GM23338 (cell line): ENCODE results near the gene MPPED1. TPM values are rescaled to one million over a fixed set of nuclear protein-coding genes. Genes with fewer than 3 reads are reported as not detected.

Experiments
- ATAC-seq: fragments of 200-7000 bp; cut with Tn5 transposase; 3 replicates; pipeline ENCODE4 v1.9.1; 2020
- DNase-seq: peaks from one replicate; pipeline ENCODE4 v3.0.0-alpha.2; 2015; ENCODE audit warnings: low spot score
- H2AFZ ChIP-seq: fragments of 200-600 bp; sonication (generic); 2 replicates; pipeline ENCODE4 v1.8.0; 2016; ENCODE audit warnings: antibody characterized with exemption, mild to moderate bottlenecking, moderate library complexity
- H3F3A ChIP-seq: fragments of 200-600 bp; sonication (generic); replicated peaks from 2 replicates; pipeline ENCODE4 v1.8.0; 2017; ENCODE audit warnings: antibody characterized with exemption, mixed run types, low read depth
- H3K27ac ChIP-seq: fragments of 200-600 bp; sonication (generic); 2 replicates; pipeline ENCODE4 v1.6.1; 2016; ENCODE audit warnings: low read depth
- H3K27me3 ChIP-seq: fragments of 200-600 bp; sonication (generic); 2 replicates; pipeline ENCODE4 v1.8.0; 2016; ENCODE audit warnings: mild to moderate bottlenecking, mixed run types, moderate library complexity; ENCODE audit not compliant: insufficient read depth
- H3K36me3 ChIP-seq: fragments of 200-600 bp; sonication (generic); 2 replicates; pipeline ENCODE4 v1.8.0; 2016; ENCODE audit warnings: mild to moderate bottlenecking; ENCODE audit not compliant: insufficient read depth
- H3K4me1 ChIP-seq: fragments of 200-600 bp; sonication (generic); 2 replicates; pipeline ENCODE4 v1.8.0; 2016; ENCODE audit warnings: mild to moderate bottlenecking, moderate library complexity; ENCODE audit not compliant: insufficient read depth
- H3K4me2 ChIP-seq: fragments of 200-600 bp; sonication (generic); 2 replicates; pipeline ENCODE4 v1.7.1; 2017; ENCODE audit warnings: mixed run types
- H3K4me3 ChIP-seq: fragments of 200-600 bp; sonication (generic); 2 replicates; pipeline ENCODE4 v1.6.1; 2016; ENCODE audit warnings: mixed run types
- H3K79me2 ChIP-seq: fragments of 200-600 bp; sonication (generic); replicated peaks from 2 replicates; pipeline ENCODE4 v1.8.0; 2017; ENCODE audit warnings: mild to moderate bottlenecking; ENCODE audit not compliant: insufficient read depth
- H3K9me2 ChIP-seq: fragments of 200-600 bp; sonication (generic); 2 replicates; pipeline ENCODE4 v1.8.0; 2017; ENCODE audit not compliant: insufficient read depth
- H4K20me1 ChIP-seq: fragments of 200-600 bp; sonication (generic); replicated peaks from 2 replicates; pipeline ENCODE4 v1.8.0; 2017; ENCODE audit warnings: mild to moderate bottlenecking; ENCODE audit not compliant: insufficient read depth
- H3K27ac Mint-ChIP-seq: 2 replicates; pipeline ENCODE4 v1.8.0; 2020; ENCODE audit warnings: inconsistent platforms, mild to moderate bottlenecking, moderate library complexity, mixed read lengths
- H3K27me3 Mint-ChIP-seq: 3 replicates; pipeline ENCODE4 v1.8.0; 2022; ENCODE audit warnings: low read depth, mild to moderate bottlenecking, moderate library complexity, mixed read lengths, inconsistent platforms; ENCODE audit not compliant: insufficient read depth, poor library complexity
- H3K36me3 Mint-ChIP-seq: 3 replicates; pipeline ENCODE4 v1.8.0; 2021; ENCODE audit warnings: low read depth, mild to moderate bottlenecking, inconsistent platforms, moderate library complexity, mixed read lengths
- H3K4me1 Mint-ChIP-seq: 3 replicates; pipeline ENCODE4 v1.8.0; 2020; ENCODE audit warnings: mild to moderate bottlenecking, inconsistent platforms, mixed read lengths
- H3K4me3 Mint-ChIP-seq: 3 replicates; pipeline ENCODE4 v1.8.0; 2021; ENCODE audit warnings: moderate library complexity, mild to moderate bottlenecking, inconsistent platforms, mixed read lengths
- H3K9me3 Mint-ChIP-seq: 3 replicates; pipeline ENCODE4 v1.8.0; 2020; ENCODE audit warnings: moderate library complexity, mild to moderate bottlenecking, inconsistent platforms, mixed read lengths
- CTCF ChIP-seq, 2 experiments: fragments of 200-600 bp in 1 of 2; sonication (generic) in 1 of 2; conservative IDR thresholded peaks; 2 replicates each; pipeline versions ENCODE4 v1.5.1 to v1.6.1; 2016 to 2017; ENCODE audit warnings: antibody characterized with exemption in 2 of 2, low read depth in 2 of 2, mild to moderate bottlenecking in 2 of 2, moderate library complexity in 1 of 2
- ETS1 ChIP-seq: IDR thresholded peaks from 2 replicates; pipeline ENCODE4 v1.6.1; 2016; ENCODE audit warnings: antibody characterized with exemption
- EZH2 ChIP-seq: fragments of 200-600 bp; sonication (generic); IDR thresholded peaks from one replicate; pipeline ENCODE4 v1.8.0; 2017; ENCODE audit warnings: antibody characterized with exemption, mild to moderate bottlenecking, low read depth; ENCODE audit not compliant: unreplicated experiment
- EZH2phosphoT487 ChIP-seq: fragments of 200-600 bp; sonication (generic); IDR thresholded peaks from one replicate; pipeline ENCODE4 v1.8.1; 2018; ENCODE audit warnings: antibody characterized with exemption; ENCODE audit not compliant: unreplicated experiment
- JUNB ChIP-seq: IDR thresholded peaks from one replicate; pipeline ENCODE4 v1.6.1; 2016; ENCODE audit warnings: antibody characterized with exemption; ENCODE audit not compliant: unreplicated experiment
- NANOG ChIP-seq: IDR thresholded peaks from 2 replicates; pipeline ENCODE4 v1.6.1; 2016; ENCODE audit warnings: antibody characterized with exemption, borderline replicate concordance
- REST ChIP-seq: IDR thresholded peaks from one replicate; pipeline ENCODE4 v1.6.1; 2018; ENCODE audit warnings: antibody characterized with exemption; ENCODE audit not compliant: unreplicated experiment
- ZNF114 ChIP-seq: fragments of 250-450 bp; sonication (Bioruptor Pico); IDR thresholded peaks from 2 replicates; pipeline ENCODE4 v1.5.0; 2020; ENCODE audit warnings: mild to moderate bottlenecking, moderate library complexity
- ZNF331 ChIP-seq: fragments of 250-450 bp; sonication (Bioruptor Pico); IDR thresholded peaks from 2 replicates; pipeline ENCODE4 v1.5.0; 2020; ENCODE audit warnings: low read depth, mild to moderate bottlenecking, moderate library complexity
- polyA plus RNA-seq: library from polyadenylated mRNA; unstranded; fragments of >200 nt; fragmentation: Nextera tagmentation; extraction: Ambion mirVana; gene quantifications from 2 replicates; pipeline ENCODE4 v1.2.1, GENCODE V29; 2016
- total RNA-seq: library from RNA; depleted of rRNA; stranded (reverse); fragments of >200 nt; shearing (Covaris generic); gene quantifications from 2 replicates; pipeline ENCODE4 v1.2.3, GENCODE V29; 2014

MPPED1 gene
- total and polyA plus RNA-seq, 2 experiments from 2014 or later: 0.56 TPM; not detected in 1

- DNase-seq (no peak), ATAC-seq (no peak)
- H3K9me3 Mint-ChIP-seq: no peaks in the 10 kb centered on the region
- Histone ChIP-seq H3K27ac (no peak overlapping the region), H3K79me2 (no peaks in the 10 kb centered on the region), H3K4me3 (no peak overlapping the region), H3K4me1 (no peaks in the 10 kb centered on the region), H3K9me2 (no peaks in the 10 kb centered on the region), H2AFZ (no peak overlapping the region), H3K4me2 (no peak overlapping the region), H4K20me1 (no peaks in the 10 kb centered on the region), H3K36me3 (no peaks in the 10 kb centered on the region), H3F3A (no peaks in the 10 kb centered on the region), H3K27me3 (no peaks in the 10 kb centered on the region)
- no peaks in the 10 kb centered on the region; the same call in 2 of the 3 replicates for H3K36me3 Mint-ChIP-seq
- H3K27me3 Mint-ChIP-seq: peaks cover 6% of the 10 kb centered on the region
- TF ChIP-seq REST (no peak), CTCF (conservative IDR thresholded peaks at IDR 0.05; ENCODE audit: low read depth in 2 of 2) (no peak), ETS1 (no peak), ZNF331 (CRISPR knock-in tag) (no peak), ZNF114 (CRISPR knock-in tag) (no peak), EZH2 (no peak), NANOG (no peak)
- H3K4me3 Mint-ChIP-seq: no peak overlapping the region
- H3K4me1 Mint-ChIP-seq: peaks cover 4% of the 10 kb centered on the region; the same call in 1 of the 3 replicates
- no peak overlapping the region for H3K27ac Mint-ChIP-seq
Measured at GRCh38 chr22:43402128-43402527, 9.7 kb upstream of the MPPED1 start.

GRCh38 chr22:43404673-43405385 lies 7.0 kb upstream of the MPPED1 start:
- no peak for DNase-seq
- TF ChIP-seq JUNB (no peak), REST (no peak), EZH2phosphoT487 (no peak), NANOG (no peak)

More at GRCh38 chr22:43404673-43405385, 7.0 kb upstream of the MPPED1 start:
- Mint-ChIP-seq H3K9me3 (no peaks in the 10 kb centered on the region), H3K4me3 (no peak overlapping the region), H3K4me1 (peaks cover 4% of the 10 kb centered on the region; the same call in 1 of the 3 replicates), H3K27me3 (peaks cover 9% of the 10 kb centered on the region), H3K27ac (no peak overlapping the region), H3K36me3 (no peaks in the 10 kb centered on the region; the same call in 2 of the 3 replicates)
- H3K4me2 ChIP-seq: no peak overlapping the region
- peaks cover 6% of the 10 kb centered on the region for H3K27me3 ChIP-seq
- H2AFZ ChIP-seq: no peak overlapping the region
- no peak overlapping the region for H3K4me3 ChIP-seq
- no peaks in the 10 kb centered on the region for H3F3A ChIP-seq
- H3K9me2 ChIP-seq: no peaks in the 10 kb centered on the region
- no peak overlapping the region for H3K27ac ChIP-seq
- no peaks in the 10 kb centered on the region for H3K4me1 ChIP-seq
- H4K20me1 ChIP-seq: no peaks in the 10 kb centered on the region
- no peaks in the 10 kb centered on the region for H3K79me2 ChIP-seq
- no peak for ATAC-seq
- H3K36me3 ChIP-seq: no peaks in the 10 kb centered on the region
